ENCODE measurements around the gene C16orf95. TPM values are rescaled to one million over a fixed set of nuclear protein-coding genes. Genes with fewer than 3 reads are reported as not detected.
"Not testable (repeated sequence)": the region's sequence is repeated elsewhere in the genome, so short reads cannot be mapped to it uniquely, and the experiment has no call there.

C16orf95 gene
- total RNA-seq: 2.2 TPM

GRCh38 chr16:87316923-87317749 lies at the start of gene C16orf95:
C16orf95 (minus strand) TSS chr16:87317392; CDS start chr16:87317242, 150 bp downstream.
- DNase-seq (ENCODE audit: low spot score): peak; percentile 98

- DNase-seq (ENCODE audit: low spot score): no peak
Measured at GRCh38 chr16:87366930-87367329, 49.7 kb upstream of the C16orf95 start.

- no peak for DNase-seq (ENCODE audit: low spot score)
Measured at GRCh38 chr16:87366288-87366687, 49.1 kb upstream of the C16orf95 start.

GRCh38 chr16:87365021-87365713 lies 48.0 kb upstream of the C16orf95 start:
- DNase-seq (ENCODE audit: low spot score): no peak

GRCh38 chr16:87363771-87364455 lies 46.7 kb upstream of the C16orf95 start:
- DNase-seq (ENCODE audit: low spot score): peak; percentile 42

GRCh38 chr16:87362828-87363559 lies 45.8 kb upstream of the C16orf95 start:
- DNase-seq (ENCODE audit: low spot score): not testable (repeated sequence)

- no peak for DNase-seq (ENCODE audit: low spot score)
Measured at GRCh38 chr16:87361916-87362619, 44.9 kb upstream of the C16orf95 start.

GRCh38 chr16:87360862-87361610 lies 43.8 kb upstream of the C16orf95 start:
- no peak for DNase-seq (ENCODE audit: low spot score)

GRCh38 chr16:87359121-87359520 lies 41.9 kb upstream of the C16orf95 start:
- no peak for DNase-seq (ENCODE audit: low spot score)

GRCh38 chr16:87358696-87359095 lies 41.5 kb upstream of the C16orf95 start:
- no peak for DNase-seq (ENCODE audit: low spot score)

- no peak for DNase-seq (ENCODE audit: low spot score)
Measured at GRCh38 chr16:87358250-87358649, 41.1 kb upstream of the C16orf95 start.

GRCh38 chr16:87356491-87356853 lies 39.3 kb upstream of the C16orf95 start:
- DNase-seq (ENCODE audit: low spot score): no peak

GRCh38 chr16:87353613-87354012 lies 36.4 kb upstream of the C16orf95 start:
- DNase-seq (ENCODE audit: low spot score): no peak

- no peak for DNase-seq (ENCODE audit: low spot score)
Measured at GRCh38 chr16:87352818-87353217, 35.6 kb upstream of the C16orf95 start.

- DNase-seq (ENCODE audit: low spot score): no peak
Measured at GRCh38 chr16:87351320-87351698, 34.1 kb upstream of the C16orf95 start.

- DNase-seq (ENCODE audit: low spot score): no peak
Measured at GRCh38 chr16:87350681-87351319, 33.6 kb upstream of the C16orf95 start.

GRCh38 chr16:87350031-87350430 lies 32.8 kb upstream of the C16orf95 start:
- no peak for DNase-seq (ENCODE audit: low spot score)

- no peak for DNase-seq (ENCODE audit: low spot score)
Measured at GRCh38 chr16:87348616-87349157, 31.5 kb upstream of the C16orf95 start.

- no peak for DNase-seq (ENCODE audit: low spot score)
Measured at GRCh38 chr16:87347932-87348615, 30.9 kb upstream of the C16orf95 start.
